Measurements from ENCODE around the gene DERA. TPM values are rescaled to one million over a fixed set of nuclear protein-coding genes. Genes with fewer than 3 reads are reported as not detected.
"Not testable (repeated sequence)": the region's sequence is repeated elsewhere in the genome, so short reads cannot be mapped to it uniquely, and the experiment has no call there.

DERA gene
- total RNA-seq, 1 donor from 2014 or later: 51.0 TPM

DNA sequence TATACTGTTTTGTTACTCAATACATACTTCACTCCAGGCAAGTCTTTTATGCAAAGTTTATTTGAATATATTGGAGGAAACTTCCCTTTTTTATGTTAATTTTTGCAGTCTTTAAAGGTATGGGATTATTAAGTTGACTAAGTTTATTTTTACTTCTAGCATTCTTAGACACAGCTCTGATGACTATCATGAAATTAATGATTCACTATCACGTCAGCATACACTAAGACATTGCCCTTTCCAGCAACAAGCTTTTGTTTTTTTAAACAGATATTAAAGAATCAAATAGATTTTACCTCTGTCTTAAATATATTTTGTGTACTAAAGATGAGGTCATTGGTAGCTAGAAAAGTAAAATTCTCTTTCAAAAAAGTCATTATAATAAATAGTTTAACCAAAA lies 52.1 kb downstream of the DERA start:
- DNase-seq (ENCODE audit: low spot score): no peak

DNA sequence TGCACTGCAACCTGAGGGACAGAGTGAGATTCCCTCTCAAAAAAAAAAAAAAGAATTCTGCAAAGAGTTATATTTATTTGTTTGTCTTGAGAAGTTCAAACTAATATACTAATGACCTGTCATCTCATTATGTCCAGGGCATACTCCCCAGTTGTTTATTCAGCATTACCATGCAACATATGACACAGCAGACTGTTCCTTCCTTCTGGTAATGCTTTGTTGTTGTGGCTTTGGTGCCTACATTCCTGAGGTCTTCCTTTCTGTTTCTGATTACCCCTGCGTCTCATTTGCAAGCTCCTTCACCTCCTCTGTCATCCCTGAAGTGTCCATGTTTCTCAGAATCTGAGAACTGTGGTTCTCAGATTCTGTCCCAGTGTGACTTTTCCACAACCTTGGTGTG lies 55.3 kb downstream of the DERA start:
- DNase-seq (ENCODE audit: low spot score): no peak

- not testable (repeated sequence) for DNase-seq (ENCODE audit: low spot score)
Measured at GRCh38 chr12:15967053-15967452, 55.9 kb downstream of the DERA start.

DNA sequence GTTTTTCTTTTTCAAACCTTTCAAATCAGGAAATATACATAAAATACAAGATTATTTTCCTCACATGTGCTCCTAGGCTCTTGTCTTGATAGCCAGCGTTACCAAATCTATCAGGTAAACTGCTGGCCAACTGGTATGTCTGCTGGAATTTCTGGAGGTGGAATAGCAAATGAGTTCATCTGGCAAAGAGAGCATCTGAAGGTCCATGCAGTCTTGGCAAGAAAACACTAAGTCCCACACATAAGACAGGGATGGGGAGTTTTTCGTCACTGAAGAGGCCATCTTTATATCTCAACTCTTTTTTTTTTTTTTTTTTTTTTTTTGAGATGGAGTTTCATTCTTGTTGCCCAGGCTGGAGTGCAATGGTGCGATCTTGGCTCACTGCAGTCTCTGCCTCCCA lies 60.1 kb downstream of the DERA start:
- no peak for DNase-seq (ENCODE audit: low spot score)

DNA sequence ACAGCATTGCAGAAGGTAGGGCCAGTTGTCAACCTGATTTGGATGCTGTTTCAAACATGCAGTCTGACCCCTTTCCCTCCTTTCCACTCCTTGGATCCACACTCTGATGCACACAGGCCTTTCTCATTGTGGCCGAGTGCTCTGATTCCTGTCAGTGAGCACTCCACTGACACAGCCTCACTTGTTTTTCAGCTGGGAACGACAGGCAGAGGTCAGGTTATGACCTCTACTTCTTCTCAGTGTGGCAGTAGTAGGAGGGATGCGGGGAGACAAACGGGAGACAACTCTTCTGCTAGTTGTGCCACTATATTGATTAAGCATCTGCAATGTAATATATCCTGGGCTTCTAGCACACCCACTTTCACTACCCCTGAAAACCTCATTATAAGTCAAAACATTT lies 61.8 kb downstream of the DERA start:
- DNase-seq (ENCODE audit: low spot score): no peak

GRCh38 chr12:15977999-15978951 lies 67.1 kb downstream of the DERA start:
- peak; percentile 52 for DNase-seq (ENCODE audit: low spot score)

DNA sequence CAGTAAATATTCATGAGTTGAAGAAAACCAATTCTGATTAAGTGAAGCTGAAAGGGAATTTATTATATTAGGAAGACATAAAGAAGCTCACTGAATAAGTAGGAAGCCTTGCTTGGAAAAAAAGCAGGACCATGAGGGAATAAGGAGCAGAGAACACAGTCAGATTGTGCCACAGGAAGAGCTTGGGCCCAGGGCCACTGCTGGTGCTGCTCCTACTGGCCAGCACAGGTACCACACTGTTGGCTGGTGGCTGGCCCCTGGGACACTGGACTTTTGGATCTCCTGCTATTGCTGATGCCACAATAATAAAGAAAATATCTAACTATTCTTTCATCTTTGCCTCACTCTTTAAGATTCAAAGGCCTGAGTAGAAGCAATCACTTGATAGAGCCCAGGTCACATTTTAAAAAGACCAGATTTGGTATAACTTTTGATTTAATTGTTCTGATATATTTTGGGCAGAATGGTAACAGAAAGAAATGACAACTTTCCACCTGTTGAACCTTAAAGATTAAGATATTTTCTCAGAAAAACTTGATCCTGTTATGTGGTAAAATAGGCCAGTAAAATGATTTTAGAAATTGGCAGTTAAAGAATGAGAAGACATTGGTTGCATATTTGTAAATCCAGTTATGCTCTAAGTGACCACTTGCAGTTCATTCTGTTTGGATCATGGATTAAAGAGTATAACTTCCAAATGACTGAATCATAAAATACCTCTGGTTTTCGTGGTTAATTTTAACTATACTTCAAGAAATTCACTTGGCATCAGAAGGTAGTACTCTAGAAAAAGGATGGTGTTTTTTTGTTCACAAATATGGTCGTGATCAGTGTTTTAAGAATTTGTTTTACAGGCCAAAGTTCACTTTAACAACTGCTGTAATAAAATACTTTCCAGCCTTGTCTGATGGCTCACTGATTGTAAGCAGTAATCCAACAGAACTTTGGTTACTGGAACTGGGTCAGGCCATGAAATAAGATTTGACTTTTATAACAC lies 68.3 kb downstream of the DERA start:
- no peak for DNase-seq (ENCODE audit: low spot score)

GRCh38 chr12:15982071-15982470 lies 70.9 kb downstream of the DERA start:
- no peak for DNase-seq (ENCODE audit: low spot score)

DNA sequence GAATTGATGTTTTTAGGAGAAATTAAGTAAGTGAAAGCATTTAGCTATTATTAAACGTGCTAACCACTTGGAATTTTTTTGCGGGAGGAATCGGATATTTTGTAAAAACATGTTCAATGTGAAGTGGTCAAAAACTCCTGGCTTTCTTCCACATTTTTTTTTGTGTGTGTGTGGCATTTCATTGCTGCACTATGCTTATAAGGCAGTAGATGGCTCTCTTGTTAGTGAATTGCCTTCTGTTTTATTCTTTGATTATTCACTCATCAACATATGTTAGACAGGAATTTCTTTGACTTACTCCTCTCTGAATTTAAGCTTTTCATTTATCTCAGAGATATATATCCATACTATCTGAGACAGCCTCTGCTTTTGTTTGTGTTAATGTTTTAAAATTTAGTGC lies 71.3 kb downstream of the DERA start:
- peak; percentile 40 for DNase-seq (ENCODE audit: low spot score)

DNA sequence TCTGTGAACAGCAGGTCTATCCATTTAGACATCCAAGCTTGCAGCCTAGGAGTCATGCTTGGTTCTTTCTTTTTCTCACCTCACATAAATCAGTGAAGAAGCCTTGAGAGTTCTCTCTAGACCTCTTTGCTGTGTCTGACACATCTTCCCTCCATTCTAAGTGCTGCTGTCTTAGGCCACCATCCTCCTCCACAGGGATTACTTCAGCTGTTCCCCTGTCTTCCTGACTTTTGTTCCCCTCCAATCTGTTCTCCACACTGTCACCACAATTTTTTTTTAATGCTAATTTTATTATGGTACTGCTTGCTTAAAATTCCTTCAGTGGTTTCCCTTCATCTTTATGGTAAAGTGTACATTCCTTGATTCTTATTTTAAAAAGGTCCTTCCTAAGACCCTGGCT lies 71.8 kb downstream of the DERA start:
- no peak for DNase-seq (ENCODE audit: low spot score)

GRCh38 chr12:15984097-15984800 lies 73.1 kb downstream of the DERA start:
- no peak for DNase-seq (ENCODE audit: low spot score)

DNA sequence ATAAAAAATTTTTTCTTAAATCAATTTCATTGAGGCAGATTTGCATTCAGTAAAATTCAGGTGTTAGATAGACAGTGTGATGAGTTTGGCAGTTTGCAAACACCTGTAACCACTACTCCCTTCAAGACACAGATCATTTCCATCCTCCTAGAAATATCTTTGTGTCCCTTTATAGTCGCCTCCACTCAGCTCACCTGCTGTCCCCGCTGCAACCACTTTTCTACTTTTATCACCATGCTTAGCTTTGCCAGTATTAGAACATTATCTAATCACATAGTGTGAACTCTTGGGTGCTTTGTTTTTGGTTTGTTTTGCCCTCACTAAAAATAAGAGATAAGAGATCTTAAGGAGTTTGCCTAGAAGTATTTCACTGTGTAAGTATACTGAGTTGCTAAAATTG lies 73.8 kb downstream of the DERA start:
- no peak for DNase-seq (ENCODE audit: low spot score)

- no peak for DNase-seq (ENCODE audit: low spot score)
Measured at GRCh38 chr12:15987696-15988095, 76.6 kb downstream of the DERA start.

DNA sequence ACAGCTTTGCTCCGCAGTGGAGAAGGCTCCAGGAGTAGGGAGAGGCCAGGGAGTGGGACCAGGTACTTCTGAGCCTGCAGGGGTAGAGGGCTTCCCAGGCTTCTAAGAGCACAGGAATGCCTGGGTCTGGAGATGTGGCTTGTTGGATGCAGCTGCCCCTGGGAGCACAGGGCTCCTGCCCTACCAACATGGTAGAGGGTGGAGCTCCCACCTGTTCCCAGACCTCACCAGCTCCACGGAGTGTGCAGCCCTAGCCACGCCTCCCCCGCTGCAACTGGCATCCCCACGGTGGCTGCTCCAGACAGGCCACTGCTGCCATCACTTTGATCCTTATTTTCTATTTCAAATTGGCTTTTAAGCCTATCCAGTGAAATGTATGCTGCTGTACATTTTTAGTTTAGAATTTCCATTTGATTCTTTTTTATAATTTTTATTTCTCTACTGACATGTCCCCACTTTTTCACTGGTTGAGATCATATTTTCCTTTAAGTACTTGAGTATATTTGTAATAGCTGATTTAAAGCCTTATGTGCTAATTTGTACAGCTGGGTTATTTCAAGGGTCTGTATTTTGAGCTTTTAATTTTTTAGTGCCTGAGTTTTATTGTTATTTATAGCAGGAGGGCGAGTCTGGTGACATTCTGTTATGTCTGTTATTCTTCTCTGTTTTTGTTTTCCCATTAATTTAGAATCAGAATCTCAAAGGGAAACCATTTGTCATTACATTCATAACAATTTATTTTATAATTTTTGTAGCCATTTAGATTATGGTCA lies 78.0 kb downstream of the DERA start:
- DNase-seq (ENCODE audit: low spot score): no peak

DNA sequence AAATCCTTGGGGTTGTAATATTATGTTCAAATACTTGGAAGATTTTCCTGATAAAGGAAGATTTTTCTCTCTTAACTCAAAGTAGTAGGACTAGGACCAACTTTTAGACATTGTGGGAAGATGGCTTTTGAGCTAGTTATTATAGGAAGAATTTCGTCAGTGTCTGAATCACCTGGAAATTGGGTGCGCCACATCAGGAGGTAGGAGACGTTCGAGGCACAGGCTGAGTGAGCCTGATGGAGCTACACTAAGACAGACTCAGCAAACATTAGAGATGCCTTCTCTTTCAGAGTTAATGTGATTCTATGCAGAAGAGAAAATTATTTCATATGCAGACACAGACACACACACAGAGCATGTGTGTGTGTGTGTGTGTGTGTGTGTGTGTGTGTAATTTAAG lies 84.7 kb downstream of the DERA start:
- no peak for DNase-seq (ENCODE audit: low spot score)

GRCh38 chr12:15996254-15996653 lies 85.1 kb downstream of the DERA start:
- peak; percentile 30 for DNase-seq (ENCODE audit: low spot score)

DNA sequence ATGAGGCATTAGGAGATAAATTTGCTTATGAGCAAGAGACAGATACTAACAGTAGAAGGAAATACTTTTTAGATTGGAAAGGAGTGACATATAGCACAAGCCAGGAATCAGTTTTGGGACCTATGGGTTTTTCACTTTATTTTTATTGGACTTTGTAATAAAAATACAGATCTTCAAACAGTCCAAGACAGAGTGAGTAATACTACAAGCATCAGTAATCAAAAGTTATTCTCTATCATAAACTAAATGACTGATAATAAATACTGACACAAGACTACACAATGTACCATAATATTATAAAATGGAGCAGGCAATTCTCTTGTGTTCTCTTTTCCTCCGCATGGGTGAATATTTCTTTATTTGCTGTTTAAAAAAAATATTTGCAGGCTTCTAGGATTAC lies 85.8 kb downstream of the DERA start:
- DNase-seq (ENCODE audit: low spot score): no peak

DNA sequence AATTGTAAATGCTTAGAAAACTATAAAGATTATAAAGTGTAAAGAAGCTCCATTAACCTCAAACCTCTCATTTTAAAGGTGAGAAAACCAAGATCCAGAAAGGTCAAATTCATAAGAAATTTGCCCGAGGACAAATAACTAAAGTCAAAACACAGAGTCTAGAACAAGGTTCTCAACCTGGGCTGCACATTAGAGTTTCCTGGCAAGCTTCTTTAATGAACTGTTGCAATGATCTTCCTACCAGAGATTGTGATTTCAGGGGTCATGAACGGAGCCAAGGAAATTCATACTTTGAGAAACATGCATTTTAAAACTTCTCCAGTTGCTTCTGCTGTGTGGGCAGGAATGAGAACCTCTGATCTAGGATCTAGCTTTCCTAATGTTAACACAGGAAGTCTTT lies 86.8 kb downstream of the DERA start:
- DNase-seq (ENCODE audit: low spot score): no peak

DNA sequence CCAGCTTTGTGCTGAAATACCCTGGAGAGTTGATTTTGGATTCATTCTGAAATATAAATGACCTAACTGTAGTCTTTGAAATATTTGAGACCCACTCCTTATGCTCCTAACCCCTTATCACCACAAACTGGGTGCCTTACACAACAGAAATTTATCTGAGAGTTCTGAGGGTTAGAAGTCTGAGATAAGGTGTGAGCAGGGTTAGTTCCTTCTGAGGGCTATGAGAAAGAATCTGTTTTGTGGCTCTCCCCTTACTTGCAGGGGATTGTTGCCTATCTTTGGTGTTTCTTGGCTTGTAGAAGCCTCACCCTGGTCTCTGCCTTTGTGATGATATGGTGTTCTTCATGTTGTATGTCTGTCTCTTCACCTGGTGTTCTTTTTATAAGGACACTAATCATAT lies 91.7 kb downstream of the DERA start:
- DNase-seq (ENCODE audit: low spot score): no peak

DNA sequence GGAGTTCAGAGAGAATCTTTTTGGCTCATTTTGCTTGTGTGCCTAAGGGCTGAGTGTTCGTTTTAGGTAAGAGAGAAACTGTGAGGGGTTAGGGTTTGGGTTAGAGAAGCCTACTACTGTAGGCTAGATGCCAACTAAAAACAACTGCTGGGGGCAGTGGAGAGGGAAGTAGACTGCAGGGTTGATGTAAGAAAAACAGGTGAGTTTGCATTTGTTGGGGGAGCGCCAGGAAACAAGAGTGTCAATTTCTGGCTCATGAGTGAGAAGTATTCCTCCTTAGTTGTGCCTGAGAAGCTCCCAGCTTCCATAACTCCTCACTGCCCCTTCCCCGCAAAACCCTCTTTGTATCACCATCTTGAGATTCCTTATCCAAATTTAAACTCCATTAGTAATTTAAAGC lies 92.3 kb downstream of the DERA start:
- no peak for DNase-seq (ENCODE audit: low spot score)

DNA sequence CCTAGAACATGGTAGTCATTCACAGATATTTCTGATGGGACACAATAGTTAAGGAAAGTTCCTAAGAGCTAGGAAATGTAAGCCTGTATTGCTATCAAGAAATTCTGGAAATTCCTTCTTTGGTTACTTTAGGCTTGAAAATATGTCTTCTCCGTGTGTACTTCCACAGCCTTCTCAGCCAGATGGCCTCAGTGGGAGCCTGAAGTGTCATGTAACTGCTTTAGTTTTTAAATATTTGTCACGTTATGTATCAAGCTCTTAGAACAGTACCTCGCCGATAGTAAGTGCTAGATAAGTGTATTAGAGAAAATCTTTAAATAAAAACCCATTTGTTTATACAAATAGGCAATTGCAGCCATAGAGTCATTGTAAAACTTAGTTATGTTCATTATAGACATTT lies 95.6 kb downstream of the DERA start:
- no peak for DNase-seq (ENCODE audit: low spot score)
